HG03108 (cell line): ENCODE data around the gene ANAPC7.
"Not testable (repeated sequence)": the region's sequence is repeated elsewhere in the genome, so short reads cannot be mapped to it uniquely, and the experiment has no call there.

Experiments
- ATAC-seq: cut with Tn5 transposase; IDR thresholded peaks from one replicate; pipeline ENCODE4 v1.9.1; 2021; ENCODE audit warnings: moderate library complexity; ENCODE audit not compliant: unreplicated experiment

Gene ANAPC7

GRCh38 chr12:110349096-110349495 is 54.4 kb downstream of the ANAPC7 start:
- no peak for ATAC-seq

DNA sequence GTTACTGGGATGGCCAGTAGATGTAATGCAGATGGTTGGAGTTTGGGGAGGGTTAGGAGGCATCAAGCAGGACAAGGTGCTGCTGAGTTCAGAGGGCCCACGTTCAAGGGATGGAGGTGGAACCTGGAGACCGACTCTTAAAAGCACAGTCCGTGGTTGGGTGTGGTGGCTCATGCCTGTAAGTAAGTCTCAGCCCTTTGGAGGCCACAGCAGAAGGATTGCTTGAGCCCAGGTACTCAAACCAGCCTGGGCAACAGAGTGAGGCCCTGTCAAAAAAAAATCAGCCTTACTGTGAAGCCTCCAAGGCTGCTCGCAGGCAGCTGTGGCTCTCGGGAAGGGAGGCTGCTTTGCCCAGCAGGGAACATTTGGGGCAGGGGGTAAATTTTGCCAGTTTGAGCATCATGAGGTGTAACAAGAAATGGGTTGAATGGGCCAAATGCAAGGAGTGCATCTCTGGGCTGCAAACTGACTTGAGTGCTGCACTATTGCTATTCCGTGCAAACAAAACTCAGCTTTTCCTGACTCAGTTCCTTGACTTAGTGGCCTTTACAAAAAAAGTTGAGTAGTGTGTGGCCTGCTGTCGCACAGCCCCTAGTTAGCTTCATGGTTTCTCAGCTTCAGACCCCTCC is 55.0 kb downstream of the ANAPC7 start:
- ATAC-seq, result no peak

DNA sequence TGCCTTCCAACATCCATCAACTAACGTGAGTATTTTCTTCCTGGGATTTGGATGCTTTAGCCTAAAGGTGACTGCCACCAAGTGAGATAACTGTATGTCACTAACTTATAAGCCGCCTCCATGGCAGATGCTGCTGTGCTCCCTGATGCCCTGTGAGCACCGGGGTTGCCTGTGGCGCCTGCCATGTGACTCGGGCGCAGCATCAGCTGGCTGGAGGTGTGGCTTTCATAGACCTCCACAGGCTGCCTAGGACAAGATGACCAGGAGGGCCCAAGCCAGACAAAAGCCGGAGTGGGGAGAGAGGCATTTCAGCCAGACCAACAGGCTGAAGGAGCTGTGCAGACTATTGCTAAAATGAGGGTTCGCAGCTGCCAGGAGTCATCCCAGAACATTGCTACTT is 55.7 kb downstream of the ANAPC7 start:
- ATAC-seq, result no peak

- no peak for ATAC-seq
Observed at GRCh38 chr12:110345963-110346362, 57.5 kb downstream of the ANAPC7 start.

DNA sequence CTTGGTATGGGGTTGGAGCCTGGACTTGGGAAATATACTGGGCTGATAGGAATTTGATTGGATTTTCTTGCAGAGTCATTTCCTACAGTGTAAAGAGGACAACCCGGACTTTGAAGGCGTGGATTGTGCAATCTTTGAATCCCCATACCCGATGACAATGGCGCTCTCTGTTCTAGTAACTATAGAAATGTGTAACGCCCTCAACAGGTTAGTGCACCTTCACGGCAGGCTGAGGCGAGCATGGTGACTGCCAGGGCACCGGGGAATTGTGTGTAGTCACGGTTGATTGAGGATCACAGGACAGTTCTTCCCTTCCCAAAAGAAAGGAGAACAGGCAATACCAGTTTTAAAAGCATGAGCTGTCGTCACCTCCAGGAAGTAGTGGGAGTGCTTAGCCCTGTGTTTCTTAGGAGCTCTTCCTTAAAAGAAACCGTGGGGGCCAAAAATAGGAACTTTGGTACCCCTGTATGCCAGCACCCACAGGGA is 58.3 kb downstream of the ANAPC7 start:
- no peak for ATAC-seq

- no peak for ATAC-seq
Observed at GRCh38 chr12:110344657-110345056, 58.9 kb downstream of the ANAPC7 start.

DNA sequence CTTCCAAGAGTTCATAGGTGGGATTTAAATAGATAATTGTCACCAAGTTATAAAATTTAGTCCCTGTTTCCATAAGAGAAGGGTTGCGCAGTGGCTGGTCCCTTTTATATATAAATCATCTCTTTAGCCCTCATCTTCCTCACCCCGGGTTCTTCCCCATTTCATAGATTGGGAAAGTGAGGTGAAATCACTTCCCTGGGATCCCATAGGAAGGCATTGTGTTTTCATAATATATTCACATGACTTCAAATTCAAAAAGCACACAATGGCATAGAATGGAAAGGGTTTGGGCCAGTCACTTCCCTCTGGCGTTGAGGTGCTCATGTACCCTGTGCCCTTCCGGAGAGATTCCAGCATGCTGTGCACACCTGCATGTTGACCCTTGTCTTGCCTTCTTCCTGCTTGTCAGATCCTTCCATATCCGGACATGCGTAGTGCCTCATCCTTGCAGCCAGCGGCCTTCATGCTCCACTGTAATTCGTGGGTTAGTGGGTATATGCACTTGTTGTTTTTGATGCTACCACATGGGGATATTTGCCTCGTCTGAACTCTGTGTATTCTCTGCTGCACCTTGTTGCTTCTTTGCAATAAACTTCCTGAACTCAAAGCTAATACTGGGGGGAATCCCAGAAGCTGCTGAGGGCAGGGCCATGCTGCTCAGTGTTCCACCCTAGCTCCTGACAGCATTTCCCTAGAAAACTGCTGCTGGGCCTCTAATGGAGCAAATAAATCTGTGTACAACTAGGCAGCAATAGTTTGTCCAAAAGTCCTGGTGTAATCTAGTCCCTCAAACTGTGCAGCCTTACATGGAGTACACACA is 59.6 kb downstream of the ANAPC7 start:
- no peak for ATAC-seq

GRCh38 chr12:110343114-110343513 is 60.4 kb downstream of the ANAPC7 start:
- ATAC-seq, result no peak

- no peak for ATAC-seq
Observed at GRCh38 chr12:110342157-110342556, 61.4 kb downstream of the ANAPC7 start.

DNA sequence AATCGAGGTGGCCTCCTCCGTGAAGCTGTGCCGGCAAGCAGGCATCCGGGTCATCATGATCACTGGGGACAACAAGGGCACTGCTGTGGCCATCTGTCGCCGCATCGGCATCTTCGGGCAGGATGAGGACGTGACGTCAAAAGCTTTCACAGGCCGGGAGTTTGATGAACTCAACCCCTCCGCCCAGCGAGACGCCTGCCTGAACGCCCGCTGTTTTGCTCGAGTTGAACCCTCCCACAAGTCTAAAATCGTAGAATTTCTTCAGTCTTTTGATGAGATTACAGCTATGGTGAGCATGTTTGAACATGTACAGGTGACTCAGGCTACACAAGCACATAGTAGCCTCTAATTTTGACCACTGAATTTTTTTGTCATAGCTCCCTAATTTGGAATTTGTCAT is 62.8 kb downstream of the ANAPC7 start:
- ATAC-seq, result no peak

GRCh38 chr12:110340261-110340660 is 63.2 kb downstream of the ANAPC7 start:
- not testable (repeated sequence) for ATAC-seq

DNA sequence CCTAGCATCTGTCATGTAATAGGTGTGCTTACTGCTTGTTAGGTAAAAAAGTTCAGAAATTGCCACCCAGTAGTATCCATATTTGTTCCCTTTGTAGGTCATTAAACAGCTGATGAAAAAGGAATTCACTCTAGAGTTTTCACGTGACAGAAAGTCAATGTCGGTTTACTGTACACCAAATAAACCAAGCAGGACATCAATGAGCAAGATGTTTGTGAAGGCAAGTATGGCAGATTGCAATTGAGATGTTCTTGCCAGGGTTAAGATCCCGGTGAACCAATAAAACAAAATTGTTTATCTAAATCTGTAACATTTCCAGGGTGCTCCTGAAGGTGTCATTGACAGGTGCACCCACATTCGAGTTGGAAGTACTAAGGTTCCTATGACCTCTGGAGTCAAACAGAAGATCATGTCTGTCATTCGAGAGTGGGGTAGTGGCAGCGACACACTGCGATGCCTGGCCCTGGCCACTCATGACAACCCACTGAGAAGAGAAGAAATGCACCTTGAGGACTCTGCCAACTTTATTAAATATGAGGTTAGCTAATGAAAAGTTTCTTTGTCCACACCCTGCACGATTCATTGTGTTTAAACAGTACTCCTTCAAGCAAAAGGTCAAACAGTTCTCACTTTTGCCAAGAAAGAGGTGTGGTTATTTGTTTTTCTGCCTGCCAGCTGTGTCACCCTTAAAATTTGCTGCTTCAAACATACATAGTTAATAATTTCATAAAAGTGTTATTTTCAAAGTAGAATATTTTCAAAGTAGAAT is 64.1 kb downstream of the ANAPC7 start:
- ATAC-seq, result no peak

GRCh38 chr12:110338754-110339153 is 64.8 kb downstream of the ANAPC7 start:
- ATAC-seq, result no peak

DNA sequence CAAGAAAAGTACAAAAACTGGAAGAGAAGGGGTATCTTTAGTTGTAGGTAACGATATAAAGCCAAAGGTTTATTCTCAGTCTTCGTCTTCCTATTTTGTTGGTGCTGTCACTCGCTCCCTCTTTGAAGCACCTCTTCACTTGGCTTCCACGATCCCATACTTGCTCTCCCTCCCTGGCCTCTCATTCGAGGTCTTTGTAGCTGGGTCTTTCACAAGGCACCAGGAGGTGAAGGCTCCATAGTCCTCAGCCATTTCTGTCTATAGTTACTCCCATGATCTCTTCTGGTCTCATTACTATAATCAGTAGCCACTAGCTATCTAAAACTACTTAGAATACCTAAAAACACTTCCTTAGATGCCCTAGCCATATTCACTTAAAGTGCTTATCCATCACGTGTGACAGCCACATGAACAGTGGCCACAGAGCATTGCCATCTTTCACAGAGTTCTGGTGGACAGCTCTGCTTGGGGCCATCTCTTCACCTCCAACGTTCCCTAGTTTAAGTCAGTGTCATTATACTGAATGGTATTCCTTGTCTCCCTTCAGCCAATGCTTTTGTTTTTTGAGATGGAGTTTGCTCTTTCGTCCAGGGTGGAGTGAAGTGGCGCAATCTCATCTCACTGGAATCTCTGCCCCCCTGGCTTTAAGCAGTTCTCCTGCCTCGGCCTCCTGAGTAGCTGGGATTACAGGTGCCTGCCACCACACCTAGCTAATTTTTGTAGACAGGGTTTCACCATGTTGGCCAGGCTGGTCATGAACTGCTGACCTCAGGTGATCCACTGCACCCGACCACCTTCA is 65.4 kb downstream of the ANAPC7 start:
- no peak for ATAC-seq

DNA sequence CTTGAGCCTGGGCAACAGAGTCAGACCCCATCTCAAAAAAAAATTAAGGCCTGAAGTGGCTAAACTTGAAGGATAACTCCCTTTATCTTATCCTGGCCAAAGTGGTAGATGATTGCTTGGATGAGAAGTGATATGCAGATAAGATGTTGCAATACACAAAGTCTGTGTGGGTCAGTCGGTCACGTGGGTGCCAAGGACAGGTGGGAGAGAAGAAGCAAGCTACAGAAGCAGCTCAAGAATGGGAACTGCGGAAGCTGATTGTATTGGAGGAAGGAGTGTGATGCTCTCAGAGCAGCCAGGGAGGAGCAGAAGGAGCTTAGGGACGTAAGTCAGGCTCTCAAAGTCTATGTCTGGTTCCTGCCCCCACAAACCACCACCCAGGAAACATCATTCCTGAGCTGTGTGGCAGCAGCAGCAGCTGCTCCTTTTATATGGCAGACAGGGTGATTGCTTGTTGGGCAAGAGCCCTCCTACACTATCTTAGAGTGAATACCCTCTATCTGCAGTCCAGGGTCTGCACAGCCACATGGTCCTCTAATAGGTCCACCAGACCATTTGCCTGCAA is 67.9 kb downstream of the ANAPC7 start:
- no peak for ATAC-seq

- no peak for ATAC-seq
Observed at GRCh38 chr12:110333201-110333600, 70.3 kb downstream of the ANAPC7 start.

DNA sequence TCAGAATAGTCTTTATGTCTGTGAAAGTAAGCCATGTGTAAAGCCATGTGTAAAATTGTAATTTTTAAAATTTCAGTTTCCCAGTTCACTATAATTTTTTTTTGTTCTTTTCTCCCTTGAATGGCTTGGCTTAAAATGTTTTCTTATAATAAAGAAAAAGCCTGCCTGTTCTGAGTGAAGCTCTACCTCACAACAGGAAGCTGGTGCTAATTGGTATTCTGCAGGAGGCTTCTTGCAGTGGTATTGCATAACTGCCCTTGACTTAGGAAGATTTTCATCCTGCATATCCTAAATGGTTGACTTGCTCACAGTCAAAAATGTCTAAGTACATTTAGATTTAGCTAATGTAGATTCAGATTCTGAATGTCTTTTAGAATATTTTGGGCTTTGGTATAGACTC is 73.0 kb downstream of the ANAPC7 start:
- ATAC-seq, result no peak

- ATAC-seq, result no peak
Observed at GRCh38 chr12:110330124-110330523, 73.4 kb downstream of the ANAPC7 start.

DNA sequence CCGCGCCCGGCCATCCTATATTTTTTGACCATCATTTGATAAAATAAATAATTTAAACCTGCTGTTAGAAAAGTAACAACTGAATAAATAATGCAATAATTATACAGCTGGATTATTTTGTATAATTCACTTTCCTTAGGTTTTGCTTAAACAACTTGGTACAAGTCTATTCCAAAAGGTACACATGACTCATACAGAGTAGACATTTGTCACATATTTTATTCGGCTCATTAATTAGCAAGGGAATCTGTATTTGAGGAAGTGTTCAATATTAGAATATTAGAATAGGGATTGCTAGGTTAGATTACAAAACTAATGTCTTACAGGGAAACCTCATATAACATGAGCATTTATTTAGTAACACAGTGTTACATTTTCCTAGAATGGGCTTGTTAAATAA is 73.8 kb downstream of the ANAPC7 start:
- no peak for ATAC-seq
